SK-N-SH (cell line): ENCODE measurements around the gene CCDC144A.
"Not testable (repeated sequence)": the region's sequence is repeated elsewhere in the genome, so short reads cannot be mapped to it uniquely, and the experiment has no call there.

Source experiments
- CTCF ChIP-seq: fragments of 200-600 bp; sonication (generic); IDR thresholded peaks from 2 replicates; pipeline ENCODE4 v1.6.1; 2017; ENCODE audit warnings: antibody characterized with exemption, mild to moderate bottlenecking, moderate library complexity
- ELF1 ChIP-seq: IDR thresholded peaks from 2 replicates; pipeline ENCODE4 v1.4.0; 2012
- YY1 ChIP-seq: IDR thresholded peaks from 2 replicates; pipeline ENCODE4 v1.4.0; 2012; ENCODE audit warnings: low read depth, mild to moderate bottlenecking

GRCh38 chr17:16787851-16788250 lies 97.8 kb downstream of the CCDC144A start:
- TF ChIP-seq CTCF, ELF1, YY1: not testable (repeated sequence)
